H1 (cell line): Measurements from ENCODE around the gene SCGB2B2. TPM values are rescaled to one million over a fixed set of nuclear protein-coding genes. Genes with fewer than 3 reads are reported as not detected.

Source experiments
- CTCF ChIA-PET: fragments of 300-600 bp; sonication (Branson Sonifier 250); formaldehyde crosslinking; loops from one replicate; lab custom pipeline; 2021; ENCODE audit not compliant: partially characterized antibody; lab: Charles Lee
- POLR2A ChIA-PET: fragments of 300-600 bp; sonication (Branson Sonifier 250); formaldehyde crosslinking; loops from one replicate; lab custom pipeline; 2021; ENCODE audit warnings: inconsistent platforms; ENCODE audit not compliant: partially characterized antibody; lab: Charles Lee
- DNase-seq, 2 experiments: peaks; one replicate each; pipeline versions ENCODE4 v3.0.0 to v3.0.0-alpha.2; 2010 to 2022; ENCODE audit warnings: low spot score in 2 of 2, low read depth in 1 of 2, mixed read lengths in 1 of 2
- FAIRE-seq: peaks from 2 replicates; lab custom pipeline; 2011; peaks lifted over from hg19 to GRCh38; lab: Jason Lieb, UNC
- H2AFZ ChIP-seq: 2 replicates; pipeline ENCODE4 v1.8.1; 2012; ENCODE audit warnings: low read length, inconsistent platforms
- H2AK5ac ChIP-seq: 2 replicates; pipeline ENCODE4 v1.6.1; 2013; ENCODE audit warnings: low read depth, low read length
- H2BK120ac ChIP-seq: replicated peaks from 2 replicates; pipeline ENCODE3; 2013; ENCODE audit warnings: low read depth, low read length, inconsistent platforms
- H2BK12ac ChIP-seq: 2 replicates; pipeline ENCODE4 v1.6.1; 2013; ENCODE audit warnings: low read depth, low read length
- H2BK15ac ChIP-seq: 2 replicates; pipeline ENCODE4 v1.6.1; 2013; ENCODE audit warnings: low read length
- H2BK20ac ChIP-seq: 2 replicates; pipeline ENCODE4 v1.6.1; 2013; ENCODE audit warnings: low read length
- H2BK5ac ChIP-seq: 2 replicates; pipeline ENCODE4 v1.6.1; 2013; ENCODE audit warnings: low read depth, low read length
- H3K14ac ChIP-seq: 2 replicates; pipeline ENCODE4 v1.6.1; 2013; ENCODE audit warnings: inconsistent platforms; ENCODE audit not compliant: insufficient read length
- H3K18ac ChIP-seq: 2 replicates; pipeline ENCODE4 v1.6.1; 2013; ENCODE audit warnings: low read length; ENCODE audit errors: extremely low read depth
- H3K23ac ChIP-seq: 2 replicates; pipeline ENCODE4 v1.6.1; 2013; ENCODE audit warnings: inconsistent platforms; ENCODE audit not compliant: insufficient read length
- H3K23me2 ChIP-seq: 2 replicates; pipeline ENCODE4 v1.6.1; 2013; ENCODE audit warnings: low read depth, low read length
- H3K27ac ChIP-seq: 2 replicates; pipeline ENCODE4 v1.6.1; 2011; ENCODE audit warnings: low read depth, low read length, inconsistent platforms
- H3K27me3 ChIP-seq, 4 experiments: replicated peaks in 1 of 4; 1 replicate in 1 of 4; 2 replicates in 3 of 4; pipeline versions ENCODE4 v1.6.1 to v1.8.1; 2011 to 2013; ENCODE audit warnings: low read length in 3 of 4, mild to moderate bottlenecking in 3 of 4, inconsistent platforms in 2 of 4, mixed read lengths in 2 of 4, moderate library complexity in 1 of 4; ENCODE audit not compliant: control insufficient read depth in 3 of 4, insufficient read depth in 3 of 4; ENCODE audit errors: extremely low read depth in 1 of 4
- H3K36me3 ChIP-seq, 4 experiments: 2 replicates each; pipeline versions ENCODE4 v1.6.1 to v1.8.1; 2011 to 2013; ENCODE audit warnings: mild to moderate bottlenecking in 4 of 4, low read length in 3 of 4, moderate library complexity in 2 of 4, control low read depth in 1 of 4, inconsistent platforms in 1 of 4; ENCODE audit not compliant: insufficient read depth in 4 of 4, control insufficient read depth in 2 of 4
- H3K4ac ChIP-seq: replicated peaks from 2 replicates; pipeline ENCODE3; 2013; ENCODE audit warnings: low read length, low read depth, mixed read lengths, inconsistent platforms; ENCODE audit not compliant: insufficient read length
- H3K4me1 ChIP-seq, 4 experiments: replicated peaks in 1 of 4; 1 replicate in 1 of 4; 2 replicates in 3 of 4; pipeline versions ENCODE4 v1.6.1 to v1.8.1; 2011 to 2013; ENCODE audit warnings: low read length in 3 of 4, inconsistent platforms in 2 of 4, mixed read lengths in 1 of 4; ENCODE audit not compliant: insufficient read depth in 4 of 4, control insufficient read depth in 3 of 4
- H3K4me2 ChIP-seq, 2 experiments: 2 replicates each; pipeline versions ENCODE4 v1.6.1 to v1.8.1; 2011 to 2013; ENCODE audit warnings: low read depth in 2 of 2, low read length in 2 of 2, control low read depth in 1 of 2, inconsistent platforms in 1 of 2, mild to moderate bottlenecking in 1 of 2; ENCODE audit not compliant: insufficient read depth in 1 of 2
- H3K4me3 ChIP-seq, 4 experiments: fragments of 200-600, 300-600 bp in 1 of 4; sonication (generic), shearing (Covaris generic), sonication (Bioruptor Twin) in 1 of 4; 2 replicates each; pipeline versions ENCODE4 v1.5.1 to v1.8.1; 2011 to 2016; ENCODE audit warnings: low read length in 4 of 4, low read depth in 3 of 4, control low read depth in 2 of 4, inconsistent platforms in 2 of 4, mild to moderate bottlenecking in 2 of 4, mixed read lengths in 1 of 4, moderate library complexity in 1 of 4; ENCODE audit not compliant: insufficient read depth in 2 of 4; ENCODE audit errors: extremely low read depth in 1 of 4
- H3K56ac ChIP-seq: replicated peaks from 2 replicates; pipeline ENCODE3; 2013; ENCODE audit warnings: low read depth, mild to moderate bottlenecking, mixed read lengths, low read length, inconsistent platforms; ENCODE audit not compliant: insufficient read length
- H3K79me1 ChIP-seq: 2 replicates; pipeline ENCODE4 v1.6.1; 2013; ENCODE audit warnings: low read depth, low read length, control low read depth
- H3K79me2 ChIP-seq, 2 experiments: 2 replicates each; pipeline versions ENCODE4 v1.6.1 to v1.8.1; 2012 to 2013; ENCODE audit warnings: low read length in 2 of 2, mild to moderate bottlenecking in 2 of 2, inconsistent platforms in 1 of 2; ENCODE audit not compliant: insufficient read depth in 2 of 2, control insufficient read depth in 1 of 2
- H3K9ac ChIP-seq, 4 experiments: replicated peaks in 1 of 4; 1 replicate in 1 of 4; 2 replicates in 3 of 4; pipeline versions ENCODE4 v1.6.1 to v1.8.1; 2011 to 2013; ENCODE audit warnings: low read depth in 3 of 4, low read length in 3 of 4, control low read depth in 2 of 4, mild to moderate bottlenecking in 2 of 4, moderate library complexity in 2 of 4, inconsistent platforms in 1 of 4; ENCODE audit errors: extremely low read depth in 1 of 4
- H3K9me3 ChIP-seq, 2 experiments: 2 replicates each; pipeline versions ENCODE4 v1.6.1 to v1.8.1; 2012 to 2013; ENCODE audit warnings: mild to moderate bottlenecking in 2 of 2, moderate library complexity in 2 of 2, control low read depth in 1 of 2, inconsistent platforms in 1 of 2, low read depth in 1 of 2, low read length in 1 of 2, mixed read lengths in 1 of 2; ENCODE audit not compliant: insufficient read depth in 2 of 2
- H4K20me1 ChIP-seq, 2 experiments: replicated peaks in 1 of 2; 2 replicates each; pipeline versions ENCODE3 to v1.8.1; 2011 to 2013; ENCODE audit warnings: inconsistent platforms in 2 of 2, low read length in 2 of 2, mild to moderate bottlenecking in 1 of 2; ENCODE audit not compliant: insufficient read depth in 2 of 2, control insufficient read depth in 1 of 2
- H4K5ac ChIP-seq: 2 replicates; pipeline ENCODE4 v1.6.1; 2013; ENCODE audit warnings: low read length, low read depth, mixed read lengths, inconsistent platforms; ENCODE audit not compliant: insufficient read length
- H4K8ac ChIP-seq: 2 replicates; pipeline ENCODE4 v1.8.0; 2013; ENCODE audit warnings: mild to moderate bottlenecking, moderate library complexity, low read length, inconsistent platforms; ENCODE audit not compliant: insufficient read depth; ENCODE audit errors: extremely low read depth
- H4K91ac ChIP-seq: replicated peaks from 2 replicates; pipeline ENCODE3; 2013; ENCODE audit warnings: low read length, mixed read lengths, inconsistent platforms; ENCODE audit not compliant: insufficient read length
- CBX8 ChIP-seq: fragments of 300-800, 300-1000 bp; sonication (generic); IDR thresholded peaks from 2 replicates; pipeline ENCODE4 v1.7.1; 2016; ENCODE audit warnings: low read depth, low read length, borderline replicate concordance
- CHD1 ChIP-seq: IDR thresholded peaks from 2 replicates; pipeline ENCODE4 v1.6.1; 2012; ENCODE audit warnings: low read depth, low read length, improper control_type of control experiment
- CREB1 ChIP-seq: IDR thresholded peaks from 2 replicates; pipeline ENCODE4 v1.6.1; 2012; ENCODE audit warnings: inconsistent platforms
- EGR1 ChIP-seq: IDR thresholded peaks from 2 replicates; pipeline ENCODE4 v1.6.1; 2011; ENCODE audit warnings: low read depth, low read length, borderline replicate concordance
- EP300 ChIP-seq, 2 experiments: IDR thresholded peaks; 1 replicate in 1 of 2; 2 replicates in 1 of 2; pipeline ENCODE4 v1.6.1; 2011 to 2012; ENCODE audit warnings: low read depth in 2 of 2, low read length in 2 of 2, mild to moderate bottlenecking in 2 of 2, borderline replicate concordance in 1 of 2, inconsistent platforms in 1 of 2, moderate library complexity in 1 of 2
- GTF2F1 ChIP-seq: IDR thresholded peaks from 2 replicates; pipeline ENCODE4 v1.6.1; 2012; ENCODE audit warnings: low read depth, low read length, improper control_type of control experiment, borderline replicate concordance
- HDAC2 ChIP-seq, 2 experiments: fragments of 300-600 bp in 1 of 2; sonication (generic) in 1 of 2; IDR thresholded peaks; 2 replicates each; pipeline ENCODE4 v1.6.1; 2011 to 2012; ENCODE audit warnings: low read depth in 2 of 2, low read length in 2 of 2, mild to moderate bottlenecking in 2 of 2, moderate library complexity in 2 of 2, borderline replicate concordance in 1 of 2, inconsistent platforms in 1 of 2
- JUN ChIP-seq: IDR thresholded peaks from 2 replicates; pipeline ENCODE4 v1.6.1; 2011; ENCODE audit warnings: low read depth, mild to moderate bottlenecking, improper control_type of control experiment, low read length
- KDM5A ChIP-seq: fragments of 200-600 bp; IDR thresholded peaks from 2 replicates; pipeline ENCODE4 v1.7.1; 2012; ENCODE audit warnings: mild to moderate bottlenecking, low read length, inconsistent platforms, mixed read lengths
- MAX ChIP-seq: IDR thresholded peaks from 2 replicates; pipeline ENCODE4 v1.6.1; 2012; ENCODE audit warnings: inconsistent platforms
- POLR2A ChIP-seq, 2 experiments: IDR thresholded peaks; 1 replicate in 1 of 2; 2 replicates in 1 of 2; pipeline ENCODE4 v1.6.1; 2011; ENCODE audit warnings: low read depth in 2 of 2, low read length in 2 of 2, mild to moderate bottlenecking in 2 of 2; ENCODE audit errors: control extremely low read depth in 1 of 2
- RBBP5 ChIP-seq: IDR thresholded peaks from 2 replicates; pipeline ENCODE4 v1.7.1; 2012; ENCODE audit warnings: low read depth, mild to moderate bottlenecking, inconsistent platforms, low read length, moderate library complexity, borderline replicate concordance
- SAP30 ChIP-seq: fragments of 300-600 bp; sonication (generic); IDR thresholded peaks from 2 replicates; pipeline ENCODE4 v1.7.1; 2012; ENCODE audit warnings: low read length, moderate library complexity, mild to moderate bottlenecking, inconsistent platforms; ENCODE audit not compliant: insufficient read depth, insufficient replicate concordance
- SP2 ChIP-seq: IDR thresholded peaks from 2 replicates; pipeline ENCODE4 v1.6.1; 2012; ENCODE audit warnings: mild to moderate bottlenecking, low read length, inconsistent platforms
- TEAD4 ChIP-seq: IDR thresholded peaks from 2 replicates; pipeline ENCODE4 v1.6.1; 2012; ENCODE audit warnings: low read depth, low read length, inconsistent platforms, mixed read lengths
- WGBS, 2 experiments: shearing (Covaris generic) in 1 of 2; methylation state at CpG; one replicate each; pipeline versions ENCODE4 v1.1.6 to v1.1.7; 2013 to 2015; ENCODE audit warnings: low lambda C conversion rate in 2 of 2, mixed read lengths in 2 of 2, inconsistent platforms in 1 of 2, low coverage in 1 of 2, missing lambda C conversion rate in 1 of 2; ENCODE audit not compliant: insufficient replicate concordance in 2 of 2, insufficient coverage in 1 of 2, insufficient read length in 1 of 2; ENCODE audit errors: extremely low coverage in 1 of 2, missing lambda C conversion rate in 1 of 2; 5-methylcytosine and 5-hydroxymethylcytosine counted together
- polyA plus RNA-seq, 7 experiments: library from polyadenylated mRNA; depleted of rRNA in 3 of 7; stranded (reverse) in 5 of 7; unstranded in 2 of 7; fragments of >200 nt in 5 of 7; fragments of 200-250 nt in 2 of 7; gene quantifications; 1 replicate in 5 of 7; 2 replicates in 1 of 7; 4 replicates in 1 of 7; pipeline versions ENCODE4 v1.2.1 to v1.2.3, GENCODE V29; 2011 to 2013; ENCODE audit warnings: missing spikeins in 2 of 7, mixed read lengths in 2 of 7
- total RNA-seq: library from RNA; stranded (reverse); fragmentation: NEBNext Ultra II Directional; extraction: Animal tissue kit (Norgen Biotek cat#: 25700); gene quantifications from 2 replicates; pipeline ENCODE4 v1.2.1, GENCODE V29; 2021

SCGB2B2 gene
- total and polyA plus RNA-seq, 2 of the 8 experiments (the other 6 are each of a cell fraction or from before 2014, with no cell fraction given): 0.09 TPM; not detected in 1

GRCh38 chr19:34644991-34645461 lies 31.9 kb downstream of the SCGB2B2 start:
- Histone ChIP-seq H3K4me2 (no peak overlapping the region), H2AFZ (no peak overlapping the region), H4K91ac (no peak overlapping the region), H3K27me3 (no peaks in the 10 kb centered on the region), H3K9me3 (peaks cover 42 to 43% of the 10 kb centered on the region in 2 experiments), H3K56ac (no peak overlapping the region), H3K36me3 (no peaks in the 10 kb centered on the region), H2BK15ac (no peak overlapping the region), H3K9ac (no peak overlapping the region), H2BK12ac (no peak overlapping the region), H3K27ac (no peak overlapping the region), H4K8ac (no peak overlapping the region), H3K79me1 (no peaks in the 10 kb centered on the region; the same call in 1 of the 2 replicates), H3K4ac (no peak overlapping the region), H2BK120ac (no peak overlapping the region), H3K79me2 (no peaks in the 10 kb centered on the region), H3K14ac (no peak overlapping the region), H2BK5ac (no peak overlapping the region), H3K4me1 (no peaks in the 10 kb centered on the region), H2AK5ac (no peak overlapping the region), H3K23me2 (no peaks in the 10 kb centered on the region), H4K20me1 (no peaks in the 10 kb centered on the region), H4K5ac (no peak overlapping the region), H2BK20ac (no peak overlapping the region), H3K18ac (no peak overlapping the region), H3K4me3 (no peak overlapping the region), H3K23ac (no peak overlapping the region)
- 79% methylated on average over 8 of the region's 10 CpGs; no CpG with 5 or more reads in 1 of the 2 experiments for WGBS, 2 experiments
- DNase-seq (no peak), FAIRE-seq (no peak)
- ChIA-PET CTCF (interaction anchor here (1.6 kb wide), 1 partner anchor 68 kb away, joined by 3 read pairs; no protein-coding TSS in a partner anchor), POLR2A (no interaction called here)
- no peak for TF ChIP-seq EP300 (IDR thresholded peaks at IDR 0.05; ENCODE audit: borderline replicate concordance in 1 of 2, low read depth in 2 of 2, low read length in 2 of 2)
- TF ChIP-seq CHD1: no peak
- no peak for TF ChIP-seq RBBP5
- TF ChIP-seq MAX: no peak
- TF ChIP-seq EGR1: no peak
- no peak for TF ChIP-seq POLR2A (IDR thresholded peaks at IDR 0.05; ENCODE audit: control extremely low read depth in 1 of 2, low read depth in 2 of 2, low read length in 2 of 2)
- TF ChIP-seq CBX8: no peak
- no peak for TF ChIP-seq SAP30
- TF ChIP-seq CREB1: no peak
- TF ChIP-seq KDM5A: no peak
- no peak for TF ChIP-seq GTF2F1
- no peak for TF ChIP-seq HDAC2 (IDR thresholded peaks at IDR 0.05; ENCODE audit: borderline replicate concordance in 1 of 2, low read depth in 2 of 2, low read length in 2 of 2)
- TF ChIP-seq JUN: no peak
- TF ChIP-seq TEAD4: no peak
- no peak for TF ChIP-seq SP2
